Left cardiac atrium (tissue), 4 donors: Measurements from ENCODE around the gene COL1A2. TPM values are rescaled to one million over a fixed set of nuclear protein-coding genes. Genes with fewer than 3 reads are reported as not detected.

Experiments used
- ATAC-seq, 2 donors: fragments of 200-7000 bp; cut with Tn5 transposase; one replicate each; pipeline ENCODE4 v1.9.1; 2020; ENCODE audit warnings: mild to moderate bottlenecking in 2 of 2, moderate library complexity in 2 of 2
- DNase-seq: peaks from one replicate; pipeline ENCODE4 v3.0.0-alpha.2; 2020
- intact Hi-C, 2 donors: fragments of 100-400 bp; cut with DNase I; formaldehyde crosslinking; loops; one replicate each; pipeline versions ENCODE4 v1.14.1 to v1.15.1; 2022 to 2023
- total RNA-seq, 2 donors: library from RNA; stranded (reverse); fragmentation: NEBNext Ultra II Directional; extraction: Animal tissue kit (Norgen Biotek cat#: 25700); gene quantifications; one replicate each; pipeline ENCODE4 v1.2.1, GENCODE V29; 2021
- donor health status: DM: no; HTN: yes; CAD: no.
- donor health status: DM: no; HTN: yes; CAD: no; lungs with severe emphysema.
- donor health status: DM: yes; HTN: yes; CAD: no.
- donor health status: Dilated cardiomyopathy.

Gene COL1A2
- total RNA-seq, 2 donors from 2014 or later = 258 to 270 TPM

GRCh38 chr7:94378356-94378755 lies 16.3 kb upstream of the COL1A2 start:
- intact Hi-C loops = no loop called here
- no peak for ATAC-seq
- no peak for DNase-seq

- intact Hi-C loops = no loop called here
- DNase-seq (no peak), ATAC-seq (no peak)
Observed at GRCh38 chr7:94380264-94380663, 14.4 kb upstream of the COL1A2 start.

- intact Hi-C loops = no loop called here
- ATAC-seq (no peak), DNase-seq (no peak)
Observed at GRCh38 chr7:94382132-94382531, 12.6 kb upstream of the COL1A2 start.

- intact Hi-C loops = no loop called here
- ATAC-seq = no peak
Observed at GRCh38 chr7:94382746-94383145, 11.9 kb upstream of the COL1A2 start.

GRCh38 chr7:94384315-94384714 lies 10.4 kb upstream of the COL1A2 start:
- no peak for ATAC-seq
- intact Hi-C loops = no loop called here
- DNase-seq = no peak

More at GRCh38 chr7:94382746-94383145, 11.9 kb upstream of the COL1A2 start:
- no peak for DNase-seq

- ATAC-seq (no peak), DNase-seq (no peak)
- intact Hi-C loops = no loop called here
Observed at GRCh38 chr7:94386416-94386815, 8.3 kb upstream of the COL1A2 start.

- ATAC-seq = no peak
- intact Hi-C loops = no loop called here
- DNase-seq = no peak
Observed at GRCh38 chr7:94388540-94388939, 6.2 kb upstream of the COL1A2 start.

- DNase-seq (no peak), ATAC-seq (no peak)
- intact Hi-C loops = no loop called here
Observed at GRCh38 chr7:94389381-94389780, 5.3 kb upstream of the COL1A2 start.

- DNase-seq = peak; percentile 28
- no peak for ATAC-seq
- intact Hi-C loops = loop anchor here in 1 of 2 donors (10.0 kb wide), 1 partner anchor 97 kb away; no protein-coding TSS in a partner anchor
Observed at GRCh38 chr7:94391726-94392392, 2.8 kb upstream of the COL1A2 start.

- intact Hi-C loops = loop anchor here in 1 of 2 donors (10.0 kb wide), 1 partner anchor 98 kb away; no protein-coding TSS in a partner anchor
- ATAC-seq (no peak), DNase-seq (no peak)
Observed at GRCh38 chr7:94392393-94392786, 2.3 kb upstream of the COL1A2 start.

- intact Hi-C loops = loop anchor here (2.0 to 10.0 kb wide), 2 partner anchors 97 to 99 kb away; no protein-coding TSS in a partner anchor
- ATAC-seq (peak; percentile 3 to 21), DNase-seq (peak; percentile 24)
Observed at GRCh38 chr7:94393246-94394108, 1.2 kb upstream of the COL1A2 start.

- ATAC-seq = peak; percentile 4 to 52
- intact Hi-C loops = loop anchor here (2.0 to 10.0 kb wide), 2 partner anchors 97 to 99 kb away; no protein-coding TSS in a partner anchor
- DNase-seq = peak; percentile 28
Observed at GRCh38 chr7:94394109-94394436, 622 bp upstream of the COL1A2 start.

GRCh38 chr7:94395141-94396036 lies 694 bp downstream of the COL1A2 start:
- ATAC-seq (peak; percentile 73 to 80), DNase-seq (peak; percentile 28)

GRCh38 chr7:94396037-94396431 lies 1.3 kb downstream of the COL1A2 start:
- intact Hi-C loops = loop anchor here in 1 of 2 donors (10.0 kb wide), 1 partner anchor 101 kb away; no protein-coding TSS in a partner anchor
- DNase-seq (no peak), ATAC-seq (peak in 1 of 2 donors; percentile 30)

More at GRCh38 chr7:94395141-94396036, 694 bp downstream of the COL1A2 start:
- intact Hi-C loops = loop anchor here (2.0 to 10.0 kb wide), 2 partner anchors 99 to 101 kb away; no protein-coding TSS in a partner anchor

GRCh38 chr7:94396596-94396995 lies 1.9 kb downstream of the COL1A2 start:
- intact Hi-C loops = loop anchor here in 1 of 2 donors (10.0 kb wide), 1 partner anchor 102 kb away; no protein-coding TSS in a partner anchor
- ATAC-seq (no peak), DNase-seq (no peak)

- intact Hi-C loops = loop anchor here in 1 of 2 donors (10.0 kb wide), 1 partner anchor 103 kb away; no protein-coding TSS in a partner anchor
- ATAC-seq (no peak), DNase-seq (no peak)
Observed at GRCh38 chr7:94397722-94398121, 3.0 kb downstream of the COL1A2 start.

- ATAC-seq (no peak), DNase-seq (no peak)
- intact Hi-C loops = loop anchor here in 1 of 2 donors (10.0 kb wide), 1 partner anchor 104 kb away; no protein-coding TSS in a partner anchor
Observed at GRCh38 chr7:94398841-94399240, 4.1 kb downstream of the COL1A2 start.

GRCh38 chr7:94400022-94400421 lies 5.3 kb downstream of the COL1A2 start:
- intact Hi-C loops = no loop called here
- DNase-seq (no peak), ATAC-seq (no peak)
